ENCODE data around the gene FAM168B. TPM values are rescaled to one million over a fixed set of nuclear protein-coding genes. Genes with fewer than 3 reads are reported as not detected.

The FAM168B gene
- total RNA-seq, 2 experiments from 2014 or later: 74.1 to 76.4 TPM

DNA sequence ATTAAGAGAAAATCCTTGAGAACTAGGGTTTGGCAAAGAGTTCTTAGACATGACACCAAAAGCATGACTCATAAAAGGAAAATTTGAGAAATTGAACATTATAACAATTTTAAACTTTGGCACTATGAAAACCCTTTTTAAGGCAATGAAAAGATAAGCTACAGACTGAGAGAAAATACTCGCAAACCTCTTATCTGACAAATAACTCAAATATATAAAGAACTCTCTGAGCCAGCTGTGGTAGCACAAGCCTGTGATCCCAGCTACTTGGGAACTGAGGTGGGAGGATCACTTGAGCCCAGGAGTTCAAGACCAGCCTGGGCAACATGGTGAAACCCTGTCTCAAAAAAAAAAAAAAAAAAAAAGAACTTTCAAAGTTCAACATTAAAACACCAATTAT lies 70.5 kb downstream of the FAM168B start:
- H3K9me3 Mint-ChIP-seq: peaks cover 4% of the 10 kb centered on the region

DNA sequence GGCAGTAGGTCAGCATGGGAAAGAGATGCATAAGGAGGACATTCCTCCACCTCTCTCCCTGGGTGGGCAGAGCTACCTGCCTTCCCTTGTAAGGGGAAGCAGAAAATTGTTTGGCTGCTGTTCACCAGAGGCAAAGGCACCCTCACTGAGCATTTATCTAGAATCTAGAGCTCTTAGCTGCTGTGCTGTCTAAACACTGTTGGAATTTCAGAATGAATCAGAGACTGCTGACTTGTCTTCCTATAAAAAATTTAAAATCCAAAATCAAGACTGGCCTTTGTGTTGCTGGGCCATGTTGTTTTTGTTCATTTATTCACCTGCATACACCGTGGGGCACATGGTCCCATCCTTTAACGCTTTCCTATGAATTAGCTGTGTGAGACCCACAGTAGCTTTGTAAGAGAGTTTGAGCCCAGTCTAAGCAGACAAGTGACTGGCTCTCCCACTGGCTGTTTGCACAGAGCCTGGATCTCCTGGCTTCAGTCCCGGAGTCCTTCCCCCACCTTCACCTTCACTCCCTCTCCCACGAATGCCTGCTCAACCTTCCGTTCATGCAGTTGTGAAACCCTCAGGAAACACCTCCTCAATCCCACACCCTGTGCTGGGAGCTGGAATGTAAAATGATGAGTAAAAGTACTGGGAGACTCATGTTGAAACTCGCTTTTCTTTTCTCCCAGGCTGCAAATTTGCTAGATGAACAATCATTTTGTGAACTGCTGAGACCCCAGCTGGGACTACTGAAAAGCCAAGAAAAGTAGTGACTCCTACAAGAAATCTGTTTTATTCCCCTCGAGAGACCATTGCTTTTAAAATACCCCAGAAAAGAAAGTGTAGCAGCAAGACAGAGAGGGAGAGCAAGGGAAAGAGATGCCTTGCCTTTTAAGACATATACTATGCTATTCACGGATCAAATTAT lies 76.2 kb downstream of the FAM168B start:
- H3K4me1 ChIP-seq (ENCODE audit: insufficient read depth, low read length): no peaks in the 10 kb centered on the region
- DNase-seq: no peak

More for the DNA sequence above, 70.5 kb downstream of the FAM168B start:
- TF ChIP-seq, protein P1, sequence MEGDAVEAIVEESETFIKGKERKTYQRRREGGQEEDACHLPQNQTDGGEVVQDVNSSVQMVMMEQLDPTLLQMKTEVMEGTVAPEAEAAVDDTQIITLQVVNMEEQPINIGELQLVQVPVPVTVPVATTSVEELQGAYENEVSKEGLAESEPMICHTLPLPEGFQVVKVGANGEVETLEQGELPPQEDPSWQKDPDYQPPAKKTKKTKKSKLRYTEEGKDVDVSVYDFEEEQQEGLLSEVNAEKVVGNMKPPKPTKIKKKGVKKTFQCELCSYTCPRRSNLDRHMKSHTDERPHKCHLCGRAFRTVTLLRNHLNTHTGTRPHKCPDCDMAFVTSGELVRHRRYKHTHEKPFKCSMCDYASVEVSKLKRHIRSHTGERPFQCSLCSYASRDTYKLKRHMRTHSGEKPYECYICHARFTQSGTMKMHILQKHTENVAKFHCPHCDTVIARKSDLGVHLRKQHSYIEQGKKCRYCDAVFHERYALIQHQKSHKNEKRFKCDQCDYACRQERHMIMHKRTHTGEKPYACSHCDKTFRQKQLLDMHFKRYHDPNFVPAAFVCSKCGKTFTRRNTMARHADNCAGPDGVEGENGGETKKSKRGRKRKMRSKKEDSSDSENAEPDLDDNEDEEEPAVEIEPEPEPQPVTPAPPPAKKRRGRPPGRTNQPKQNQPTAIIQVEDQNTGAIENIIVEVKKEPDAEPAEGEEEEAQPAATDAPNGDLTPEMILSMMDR (IDR thresholded peaks at IDR 0.05): no peak
- Histone ChIP-seq H3K9me3 (ENCODE audit: control insufficient read depth in 1 of 2, insufficient read depth in 1 of 2, low read length in 2 of 2) (peaks cover 0 to 2% of the 10 kb centered on the region in 2 experiments), H3K36me3 (ENCODE audit: insufficient read depth, low read length) (no peaks in the 10 kb centered on the region), H3K27me3 (ENCODE audit: control insufficient read depth in 1 of 2, insufficient read depth in 2 of 2, low read length in 2 of 2) (peaks cover 5 to 7% of the 10 kb centered on the region in 2 experiments), H3K27ac (ENCODE audit: low read depth in 1 of 2, low read length in 2 of 2) (no peak overlapping the region), H3K4me3 (ENCODE audit: low read length) (no peak overlapping the region), H3K4me1 (ENCODE audit: insufficient read depth, low read length) (no peaks in the 10 kb centered on the region)
- no peak for ATAC-seq (ENCODE audit: poor library complexity)
- ChIA-PET POLR2A (no interaction called here), CTCF (no interaction called here)
- intact Hi-C loops (cut with DNase I, micrococcal nuclease): no loop called here
- no peak for DNase-seq
- Mint-ChIP-seq H3K4me3 (no peak overlapping the region), H3K27me3 (peaks cover 69% of the 10 kb centered on the region), H3K36me3 (ENCODE audit: low read depth) (no peaks in the 10 kb centered on the region), H3K27ac (no peak overlapping the region), H3K4me1 (ENCODE audit: low read depth) (no peaks in the 10 kb centered on the region)

GRCh38 chr2:131015764-131016163 lies 77.5 kb downstream of the FAM168B start:
- Histone ChIP-seq H3K27ac (ENCODE audit: low read depth in 1 of 2, low read length in 2 of 2) (no peak overlapping the region), H3K4me3 (ENCODE audit: low read length) (no peak overlapping the region), H3K9me3 (ENCODE audit: control insufficient read depth in 1 of 2, insufficient read depth in 1 of 2, low read length in 2 of 2) (no peaks in the 10 kb centered on the region), H3K27me3 (ENCODE audit: control insufficient read depth in 1 of 2, insufficient read depth in 2 of 2, low read length in 2 of 2) (peaks cover 0 to 6% of the 10 kb centered on the region in 2 experiments), H3K36me3 (ENCODE audit: insufficient read depth, low read length) (no peaks in the 10 kb centered on the region), H3K4me1 (ENCODE audit: insufficient read depth, low read length) (peaks cover 4% of the 10 kb centered on the region)
- peaks cover 13% of the 10 kb centered on the region for H3K4me1 Mint-ChIP-seq (ENCODE audit: low read depth)
- no peak for DNase-seq
- H3K27me3 Mint-ChIP-seq: peaks cover 27% of the 10 kb centered on the region
- no peak overlapping the region for H3K27ac Mint-ChIP-seq
- H3K36me3 Mint-ChIP-seq (ENCODE audit: low read depth): no peaks in the 10 kb centered on the region
- ChIA-PET POLR2A (no interaction called here), CTCF (no interaction called here)
- H3K9me3 Mint-ChIP-seq: no peaks in the 10 kb centered on the region
- ATAC-seq (ENCODE audit: poor library complexity): no peak
- intact Hi-C loops (cut with DNase I, micrococcal nuclease): no loop called here
- TF ChIP-seq, protein P1 (IDR thresholded peaks at IDR 0.05): no peak
- no peak overlapping the region for H3K4me3 Mint-ChIP-seq

More for the DNA sequence above, 76.2 kb downstream of the FAM168B start:
- ATAC-seq (ENCODE audit: poor library complexity): no peak
- H3K27me3 Mint-ChIP-seq: peaks cover 29% of the 10 kb centered on the region
- TF ChIP-seq, protein P1 (IDR thresholded peaks at IDR 0.05): no peak
- ChIA-PET POLR2A (no interaction called here), CTCF (no interaction called here)
- H3K27ac Mint-ChIP-seq: no peak overlapping the region
- no peak overlapping the region for H3K4me3 Mint-ChIP-seq
- intact Hi-C loops (cut with DNase I, micrococcal nuclease): no loop called here
- H3K27ac ChIP-seq (ENCODE audit: low read depth in 1 of 2, low read length in 2 of 2): no peak overlapping the region
- no peaks in the 10 kb centered on the region for H3K36me3 Mint-ChIP-seq (ENCODE audit: low read depth)
- H3K36me3 ChIP-seq (ENCODE audit: insufficient read depth, low read length): no peaks in the 10 kb centered on the region
- no peaks in the 10 kb centered on the region for H3K4me1 Mint-ChIP-seq (ENCODE audit: low read depth)
- no peaks in the 10 kb centered on the region for H3K9me3 Mint-ChIP-seq
- no peaks in the 10 kb centered on the region for H3K9me3 ChIP-seq (ENCODE audit: control insufficient read depth in 1 of 2, insufficient read depth in 1 of 2, low read length in 2 of 2)
- H3K4me3 ChIP-seq (ENCODE audit: low read length): no peak overlapping the region
- H3K27me3 ChIP-seq (ENCODE audit: control insufficient read depth in 1 of 2, insufficient read depth in 2 of 2, low read length in 2 of 2): peaks cover 0 to 6% of the 10 kb centered on the region in 2 experiments

All from CD4-positive, alpha-beta T cell (primary cell).